Measurements from ENCODE around the gene CTBP1. TPM values are rescaled to one million over a fixed set of nuclear protein-coding genes. Genes with fewer than 3 reads are reported as not detected.

CTBP1 gene
- total and polyA plus RNA-seq, 2 of the 8 experiments (the other 6 are each of a cell fraction or from before 2014, with no cell fraction given), result 128 to 185 TPM

DNA sequence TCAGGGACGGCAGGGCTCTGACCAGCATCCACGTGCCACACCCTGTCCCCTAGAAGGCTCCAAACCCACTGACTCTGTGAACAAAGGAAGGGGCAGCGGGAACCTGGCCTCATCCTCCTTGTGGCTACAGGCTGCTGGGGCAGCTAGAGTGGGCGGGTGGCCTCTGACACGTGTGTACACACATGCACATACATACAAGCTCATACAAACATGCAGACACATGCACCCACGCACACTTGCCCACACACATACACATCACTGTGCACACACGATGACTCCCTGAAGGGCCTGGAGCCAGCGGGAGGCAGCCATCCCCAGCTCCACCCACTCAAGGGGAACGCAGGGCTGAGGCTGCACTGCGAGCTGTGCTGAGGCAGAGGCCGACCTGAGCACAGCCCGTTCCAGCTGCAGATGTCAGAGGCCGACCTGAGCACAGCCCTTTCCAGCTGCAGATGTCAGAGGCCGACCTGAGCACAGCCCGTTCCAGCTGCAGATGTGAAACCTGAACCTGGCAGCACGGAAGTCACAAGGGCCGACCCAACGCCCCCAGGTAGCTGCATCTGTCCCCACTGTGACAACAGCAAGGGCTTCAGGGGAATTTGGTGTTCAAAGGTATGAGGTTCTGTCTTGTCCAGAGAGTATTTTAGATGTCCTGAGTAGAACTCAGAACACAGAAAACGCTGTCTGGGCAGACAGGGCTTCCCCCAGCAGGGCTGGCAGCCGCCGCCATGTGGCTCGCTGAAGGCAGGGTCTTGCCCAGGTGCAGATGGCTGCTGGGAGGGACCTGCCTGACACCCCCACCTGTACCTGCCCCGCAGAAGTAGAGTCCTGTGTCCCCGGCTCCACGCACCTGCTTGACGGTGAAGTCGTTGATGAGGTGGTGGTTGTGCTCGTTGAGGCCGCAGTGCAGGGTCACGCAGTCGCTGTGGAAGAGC lies 33.5 kb downstream of the CTBP1 start:
- H2AFZ ChIP-seq (ENCODE audit: low read length), result no peak overlapping the region
- H3K27ac ChIP-seq (ENCODE audit: low read depth, low read length), result no peak overlapping the region
- H3K4me1 ChIP-seq (replicated peaks in 1 of 4; ENCODE audit: control insufficient read depth in 3 of 4, insufficient read depth in 4 of 4, low read length in 3 of 4), result no peaks in the 10 kb centered on the region
- no peak overlapping the region for H4K91ac ChIP-seq (replicated peaks; ENCODE audit: insufficient read length, low read length)
- no peak overlapping the region for H3K23ac ChIP-seq (ENCODE audit: insufficient read length)
- H3K79me2 ChIP-seq (ENCODE audit: control insufficient read depth in 1 of 2, insufficient read depth in 2 of 2, low read length in 2 of 2), result no peaks in the 10 kb centered on the region
- no peak overlapping the region; the same call in 1 of the 2 replicates for H4K8ac ChIP-seq (ENCODE audit: extremely low read depth, insufficient read depth, low read length)
- no peak overlapping the region for H3K18ac ChIP-seq (ENCODE audit: extremely low read depth, low read length)
- no peak overlapping the region for H2BK15ac ChIP-seq (ENCODE audit: low read length)
- H3K79me1 ChIP-seq (ENCODE audit: low read depth, low read length), result peaks cover 2% of the 10 kb centered on the region; the same call in 1 of the 2 replicates
- H3K9ac ChIP-seq (replicated peaks in 1 of 4; ENCODE audit: extremely low read depth in 1 of 4, low read depth in 3 of 4, low read length in 3 of 4), result no peak overlapping the region
- H2BK5ac ChIP-seq (ENCODE audit: low read depth, low read length), result no peak overlapping the region
- H3K36me3 ChIP-seq (ENCODE audit: control insufficient read depth in 2 of 4, insufficient read depth in 4 of 4, low read length in 3 of 4), result peaks cover 5 to 48% (median 15%) of the 10 kb centered on the region in 4 experiments; a peak in 6 of 8 replicates
- 90% methylated on average over 31 of the region's 31 CpGs; no CpG with 5 or more reads in 1 of the 2 experiments for WGBS, 2 experiments (ENCODE audit: extremely low coverage in 1 of 2, insufficient coverage in 1 of 2, insufficient read length in 1 of 2, insufficient replicate concordance in 2 of 2, low coverage in 1 of 2, low lambda C conversion rate in 2 of 2, missing lambda C conversion rate in 1 of 2)
- H2BK12ac ChIP-seq (ENCODE audit: low read depth, low read length), result no peak overlapping the region
- H2BK20ac ChIP-seq (ENCODE audit: low read length), result no peak overlapping the region
- FAIRE-seq, result no peak
- H3K9me3 ChIP-seq (ENCODE audit: insufficient read depth in 2 of 2, low read depth in 1 of 2, low read length in 1 of 2), result no peaks in the 10 kb centered on the region
- ChIA-PET POLR2A (ENCODE audit: partially characterized antibody) (no interaction called here), CTCF (ENCODE audit: partially characterized antibody) (interaction anchor here (0.6 to 1.1 kb wide), 2 partner anchors 85 to 113 kb away, joined by 3 to 4 read pairs; no protein-coding TSS in a partner anchor)
- H4K5ac ChIP-seq (ENCODE audit: insufficient read length, low read depth, low read length), result no peak overlapping the region
- H2AK5ac ChIP-seq (ENCODE audit: low read depth, low read length), result no peak overlapping the region
- H3K23me2 ChIP-seq (ENCODE audit: low read depth, low read length), result no peaks in the 10 kb centered on the region
- H2BK120ac ChIP-seq (replicated peaks; ENCODE audit: low read depth, low read length), result no peak overlapping the region
- no peak overlapping the region for H3K4ac ChIP-seq (replicated peaks; ENCODE audit: insufficient read length, low read depth, low read length)
- H3K4me2 ChIP-seq (ENCODE audit: insufficient read depth in 1 of 2, low read depth in 2 of 2, low read length in 2 of 2), result no peak overlapping the region
- DNase-seq (ENCODE audit: low read depth in 1 of 2, low spot score in 2 of 2), result no peak
- H3K56ac ChIP-seq (replicated peaks; ENCODE audit: insufficient read length, low read depth, low read length), result no peak overlapping the region
- H3K14ac ChIP-seq (ENCODE audit: insufficient read length), result no peak overlapping the region
- no peaks in the 10 kb centered on the region for H3K27me3 ChIP-seq (replicated peaks in 1 of 4; ENCODE audit: control insufficient read depth in 3 of 4, extremely low read depth in 1 of 4, insufficient read depth in 3 of 4, low read length in 3 of 4)
- peaks cover 2 to 15% of the 10 kb centered on the region in 2 experiments for H4K20me1 ChIP-seq (replicated peaks in 1 of 2; ENCODE audit: control insufficient read depth in 1 of 2, insufficient read depth in 2 of 2, low read length in 2 of 2)
- no peak overlapping the region for H3K4me3 ChIP-seq (ENCODE audit: extremely low read depth in 1 of 4, insufficient read depth in 2 of 4, low read depth in 3 of 4, low read length in 4 of 4)
- TF ChIP-seq TAF7 (optimal IDR thresholded peaks at IDR 0.05; ENCODE audit: borderline replicate concordance, low read depth, low read length), result no peak
- TF ChIP-seq RBBP5 (IDR thresholded peaks at IDR 0.05; ENCODE audit: borderline replicate concordance, low read depth, low read length), result no peak
- no peak for TF ChIP-seq POLR2A (IDR thresholded peaks at IDR 0.05; ENCODE audit: control extremely low read depth in 1 of 2, low read depth in 2 of 2, low read length in 2 of 2)
- TF ChIP-seq, protein P1, sequence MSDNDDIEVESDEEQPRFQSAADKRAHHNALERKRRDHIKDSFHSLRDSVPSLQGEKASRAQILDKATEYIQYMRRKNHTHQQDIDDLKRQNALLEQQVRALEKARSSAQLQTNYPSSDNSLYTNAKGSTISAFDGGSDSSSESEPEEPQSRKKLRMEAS (IDR thresholded peaks at IDR 0.05), result no peak
- TF ChIP-seq SUZ12 (IDR thresholded peaks at IDR 0.05; ENCODE audit: low read length), result no peak
- TF ChIP-seq, protein P2, sequence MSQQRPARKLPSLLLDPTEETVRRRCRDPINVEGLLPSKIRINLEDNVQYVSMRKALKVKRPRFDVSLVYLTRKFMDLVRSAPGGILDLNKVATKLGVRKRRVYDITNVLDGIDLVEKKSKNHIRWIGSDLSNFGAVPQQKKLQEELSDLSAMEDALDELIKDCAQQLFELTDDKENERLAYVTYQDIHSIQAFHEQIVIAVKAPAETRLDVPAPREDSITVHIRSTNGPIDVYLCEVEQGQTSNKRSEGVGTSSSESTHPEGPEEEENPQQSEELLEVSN (IDR thresholded peaks at IDR 0.05), result no peak
- no peak for TF ChIP-seq JUND (IDR thresholded peaks at IDR 0.05; ENCODE audit: low read length)
- TF ChIP-seq GABPA (IDR thresholded peaks at IDR 0.05; ENCODE audit: borderline replicate concordance, insufficient read depth, low read length), result no peak
- TF ChIP-seq EZH2 (IDR thresholded peaks at IDR 0.05; ENCODE audit: low read depth, low read length, severe bottlenecking), result no peak
- TF ChIP-seq JUN (IDR thresholded peaks at IDR 0.05; ENCODE audit: low read depth, low read length), result no peak
- no peak for TF ChIP-seq CREB1 (IDR thresholded peaks at IDR 0.05)
- no peak for TF ChIP-seq SIRT6 (IDR thresholded peaks at IDR 0.05; ENCODE audit: low read length)
